ENCODE data around the gene ZNF138.

ZNF138 gene

DNA sequence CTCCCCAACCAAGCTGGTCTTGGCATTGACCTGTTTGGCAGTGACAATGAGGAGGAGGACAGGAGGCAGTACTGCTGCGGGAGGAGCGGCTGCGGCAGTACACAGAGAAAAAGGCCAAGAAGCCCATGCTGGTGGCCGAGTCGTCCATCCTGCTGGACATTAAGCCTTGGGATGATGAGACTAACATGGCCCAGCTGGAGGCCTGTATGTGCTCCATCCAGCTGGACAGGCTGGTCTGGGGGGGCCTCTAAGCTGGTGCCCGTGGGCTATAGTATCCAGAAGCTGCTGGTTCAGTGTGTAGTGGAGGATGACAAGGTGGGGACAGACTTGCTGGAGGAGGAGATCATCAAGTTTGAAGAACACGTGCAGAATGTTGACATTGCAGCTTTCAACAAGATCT is 69.7 kb downstream of the ZNF138 start:
- TF ChIP-seq, protein P1, sequence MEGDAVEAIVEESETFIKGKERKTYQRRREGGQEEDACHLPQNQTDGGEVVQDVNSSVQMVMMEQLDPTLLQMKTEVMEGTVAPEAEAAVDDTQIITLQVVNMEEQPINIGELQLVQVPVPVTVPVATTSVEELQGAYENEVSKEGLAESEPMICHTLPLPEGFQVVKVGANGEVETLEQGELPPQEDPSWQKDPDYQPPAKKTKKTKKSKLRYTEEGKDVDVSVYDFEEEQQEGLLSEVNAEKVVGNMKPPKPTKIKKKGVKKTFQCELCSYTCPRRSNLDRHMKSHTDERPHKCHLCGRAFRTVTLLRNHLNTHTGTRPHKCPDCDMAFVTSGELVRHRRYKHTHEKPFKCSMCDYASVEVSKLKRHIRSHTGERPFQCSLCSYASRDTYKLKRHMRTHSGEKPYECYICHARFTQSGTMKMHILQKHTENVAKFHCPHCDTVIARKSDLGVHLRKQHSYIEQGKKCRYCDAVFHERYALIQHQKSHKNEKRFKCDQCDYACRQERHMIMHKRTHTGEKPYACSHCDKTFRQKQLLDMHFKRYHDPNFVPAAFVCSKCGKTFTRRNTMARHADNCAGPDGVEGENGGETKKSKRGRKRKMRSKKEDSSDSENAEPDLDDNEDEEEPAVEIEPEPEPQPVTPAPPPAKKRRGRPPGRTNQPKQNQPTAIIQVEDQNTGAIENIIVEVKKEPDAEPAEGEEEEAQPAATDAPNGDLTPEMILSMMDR (IDR thresholded peaks at IDR 0.05; ENCODE audit: borderline replicate concordance, insufficient read depth, low read depth, low read length) = no peak
- no peak overlapping the region for H3K4me3 ChIP-seq (ENCODE audit: low read depth, low read length)

DNA sequence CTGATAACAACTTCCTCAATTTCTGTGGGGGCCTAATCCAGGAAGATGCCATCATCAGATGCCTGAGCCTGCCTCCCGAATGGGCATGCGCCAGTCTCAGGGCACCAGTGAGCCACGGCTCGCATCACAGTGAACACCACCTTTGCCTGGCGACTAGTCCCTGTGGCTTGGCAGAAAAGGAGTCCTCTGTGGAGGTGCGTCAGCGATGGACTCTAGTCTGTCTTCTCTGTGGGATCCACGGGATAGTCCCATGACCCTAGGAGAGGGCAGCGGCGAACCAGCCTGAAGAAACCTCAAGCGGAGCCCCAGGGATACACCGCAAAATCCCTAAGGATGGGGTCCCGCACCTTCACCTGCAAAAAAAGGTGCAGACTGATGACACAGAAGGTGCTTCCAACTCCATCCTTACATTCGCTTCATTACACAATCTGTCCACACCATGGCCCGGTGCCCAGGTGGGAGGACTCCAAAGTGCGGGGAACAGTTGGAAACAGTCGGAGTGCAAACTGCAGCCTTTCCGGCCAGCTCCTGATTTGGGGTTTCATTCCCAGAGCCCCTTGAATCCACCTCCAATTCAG is 73.7 kb downstream of the ZNF138 start:
- H3K4me3 ChIP-seq (ENCODE audit: low read depth, low read length) = no peak overlapping the region
- TF ChIP-seq, protein P1 (IDR thresholded peaks at IDR 0.05; ENCODE audit: borderline replicate concordance, insufficient read depth, low read depth, low read length) = no peak

DNA sequence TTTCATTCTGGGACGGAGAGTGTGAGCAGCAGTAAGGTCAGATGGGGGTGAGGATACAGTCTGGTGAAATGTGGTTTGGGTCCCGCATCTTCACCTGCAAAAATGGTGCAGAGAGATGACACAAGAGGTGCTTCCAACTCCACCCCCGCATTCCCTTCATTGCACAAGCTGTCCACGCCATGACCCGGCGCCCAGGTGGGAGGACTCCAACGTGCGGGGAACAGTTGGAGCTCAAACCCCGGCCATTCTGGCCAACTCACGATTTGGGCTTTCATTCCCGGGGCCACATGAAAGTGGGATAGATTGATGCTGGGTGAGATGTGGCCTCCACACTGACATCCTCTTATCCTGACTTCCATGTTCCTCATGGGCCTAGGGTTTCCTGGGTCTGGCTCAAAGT is 74.3 kb downstream of the ZNF138 start:
- TF ChIP-seq, protein P1 (IDR thresholded peaks at IDR 0.05; ENCODE audit: borderline replicate concordance, insufficient read depth, low read depth, low read length) = no peak

DNA sequence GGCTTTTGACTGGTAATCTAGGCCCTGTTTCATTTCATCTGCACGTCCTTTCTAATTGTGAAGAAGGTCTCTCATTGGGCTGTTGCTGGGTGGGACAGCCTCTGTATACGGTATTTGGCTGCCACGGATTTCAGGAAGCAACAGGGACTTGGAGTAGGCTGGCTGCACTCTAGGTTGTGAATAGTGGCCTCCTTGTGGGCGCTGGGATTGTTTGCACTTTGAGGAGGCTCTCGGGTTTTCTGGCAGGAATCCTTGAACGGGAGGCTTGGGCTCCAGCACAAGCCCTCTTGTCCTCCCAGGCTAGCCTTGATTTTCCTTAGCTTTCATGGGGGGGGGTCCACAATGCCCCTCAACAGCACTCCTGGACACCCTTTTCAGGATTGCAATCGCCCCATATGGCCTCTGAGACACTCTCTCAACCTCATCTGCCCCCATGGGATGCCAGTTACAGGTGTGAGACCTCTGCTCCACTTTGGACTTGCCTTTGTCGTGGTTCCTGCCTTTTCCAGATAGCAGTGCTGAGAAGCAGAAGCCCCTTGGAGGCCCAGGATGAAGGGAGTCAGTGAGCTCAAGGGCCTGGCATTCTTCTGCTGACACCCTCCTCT is 75.0 kb downstream of the ZNF138 start:
- no peak overlapping the region for H3K4me3 ChIP-seq (ENCODE audit: low read depth, low read length)
- TF ChIP-seq, protein P1 (IDR thresholded peaks at IDR 0.05; ENCODE audit: borderline replicate concordance, insufficient read depth, low read depth, low read length) = no peak

More for the DNA sequence above, 74.3 kb downstream of the ZNF138 start:
- no peak overlapping the region for H3K4me3 ChIP-seq (ENCODE audit: low read depth, low read length)

DNA sequence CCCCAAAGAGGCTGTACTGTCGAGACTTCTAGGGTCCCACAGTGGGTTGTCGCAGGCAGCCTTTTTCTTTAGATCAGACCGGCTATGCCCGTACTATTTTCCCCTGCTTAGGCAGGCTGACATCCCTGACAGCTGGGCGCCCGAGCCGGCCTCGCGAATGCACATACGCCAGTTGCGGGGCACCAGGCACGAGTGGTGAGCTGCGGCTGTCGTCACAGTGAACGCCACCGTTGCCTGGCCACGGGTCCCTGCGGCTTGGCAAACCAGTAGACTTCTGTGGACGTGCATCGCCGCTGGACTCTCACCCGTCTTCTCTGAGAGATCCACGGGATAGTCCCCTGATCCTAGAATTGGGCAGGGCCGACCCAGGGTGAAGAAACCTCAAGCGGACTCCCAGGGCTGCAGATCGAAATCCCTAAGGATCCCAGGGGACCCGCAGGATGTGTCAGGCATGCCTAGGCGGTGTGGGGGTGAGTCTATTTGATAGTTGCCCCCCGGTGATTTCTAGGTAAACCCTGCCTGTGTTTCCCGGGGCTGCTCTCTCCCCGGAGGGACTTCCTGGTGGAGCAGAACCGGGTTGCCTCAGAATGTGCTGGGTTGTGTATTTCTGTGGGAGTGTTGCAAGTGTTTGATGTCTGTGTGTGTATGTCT is 75.8 kb downstream of the ZNF138 start:
- TF ChIP-seq, protein P1 (IDR thresholded peaks at IDR 0.05; ENCODE audit: borderline replicate concordance, insufficient read depth, low read depth, low read length) = no peak
- H3K4me3 ChIP-seq (ENCODE audit: low read depth, low read length) = no peak overlapping the region

DNA sequence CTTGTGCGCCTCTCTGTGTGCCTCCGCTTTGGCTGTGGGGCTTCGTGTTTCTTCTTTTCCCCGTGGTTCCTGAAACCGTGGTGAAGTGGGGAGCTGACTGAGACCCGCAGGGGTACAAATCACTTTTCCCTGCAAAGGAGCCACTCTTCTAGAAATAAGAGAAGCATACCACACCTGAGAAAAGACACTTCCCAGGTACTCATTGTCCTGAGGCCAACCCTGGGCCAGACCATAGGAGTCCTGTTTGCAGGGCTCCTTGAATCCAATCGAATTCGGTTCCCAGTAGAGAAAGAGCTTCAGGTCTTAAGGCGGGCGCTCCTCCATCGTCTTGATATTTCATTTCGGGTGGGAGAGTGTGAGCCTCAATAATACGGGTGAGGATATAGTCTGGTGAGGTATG is 76.4 kb downstream of the ZNF138 start:
- TF ChIP-seq, protein P1 (IDR thresholded peaks at IDR 0.05; ENCODE audit: borderline replicate concordance, insufficient read depth, low read depth, low read length) = no peak
- H3K4me3 ChIP-seq (ENCODE audit: low read depth, low read length) = no peak overlapping the region

DNA sequence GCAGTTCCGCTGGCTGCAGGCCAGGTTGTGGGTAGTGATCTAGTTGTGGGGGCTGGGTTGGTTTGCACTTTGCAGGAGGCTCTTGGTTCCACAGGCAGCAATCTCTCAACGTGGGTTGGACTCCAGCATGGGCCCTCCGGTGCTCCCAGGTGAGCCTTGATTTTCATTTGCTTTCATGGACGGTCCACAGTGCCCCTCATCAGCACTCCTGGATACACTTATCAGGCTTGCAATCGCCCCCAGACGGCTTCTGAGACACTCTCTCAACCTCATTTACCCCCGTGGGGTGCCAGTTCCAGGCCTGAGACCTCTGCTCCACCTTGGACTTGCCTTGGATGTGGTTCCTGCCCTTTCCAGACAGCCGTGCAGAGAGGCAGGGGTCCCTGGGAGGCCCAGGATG is 77.5 kb downstream of the ZNF138 start:
- no peak overlapping the region for H3K4me3 ChIP-seq (ENCODE audit: low read depth, low read length)
- TF ChIP-seq, protein P1 (IDR thresholded peaks at IDR 0.05; ENCODE audit: borderline replicate concordance, insufficient read depth, low read depth, low read length) = no peak

Data from GM12875 (cell line).